ENCODE results near the gene GPC4. TPM values are rescaled to one million over a fixed set of nuclear protein-coding genes. Genes with fewer than 3 reads are reported as not detected.

The GPC4 gene
- total RNA-seq, 1 donor from 2014 or later = 64.6 TPM

DNA sequence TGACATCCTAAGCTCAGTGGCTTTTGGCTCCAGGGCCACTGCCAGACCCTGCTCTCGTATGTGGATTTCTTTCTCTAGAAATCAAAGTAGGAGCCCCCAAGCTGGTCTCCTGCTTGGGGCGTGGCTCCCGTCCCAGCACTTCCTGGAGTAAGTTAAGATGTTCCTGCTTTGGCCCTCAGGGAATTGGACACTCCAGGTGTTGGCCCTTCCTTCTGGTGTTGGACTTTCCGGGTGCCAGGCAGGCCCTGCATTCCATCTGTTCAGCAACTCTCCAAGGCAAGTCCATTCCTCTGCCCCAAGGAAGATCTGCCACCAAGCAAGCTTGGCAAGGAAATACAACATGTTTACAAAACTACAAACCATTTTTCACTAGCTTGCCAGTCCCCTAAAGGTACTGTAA lies 22.1 kb upstream of the GPC4 start:
- TF ChIP-seq, protein P1, sequence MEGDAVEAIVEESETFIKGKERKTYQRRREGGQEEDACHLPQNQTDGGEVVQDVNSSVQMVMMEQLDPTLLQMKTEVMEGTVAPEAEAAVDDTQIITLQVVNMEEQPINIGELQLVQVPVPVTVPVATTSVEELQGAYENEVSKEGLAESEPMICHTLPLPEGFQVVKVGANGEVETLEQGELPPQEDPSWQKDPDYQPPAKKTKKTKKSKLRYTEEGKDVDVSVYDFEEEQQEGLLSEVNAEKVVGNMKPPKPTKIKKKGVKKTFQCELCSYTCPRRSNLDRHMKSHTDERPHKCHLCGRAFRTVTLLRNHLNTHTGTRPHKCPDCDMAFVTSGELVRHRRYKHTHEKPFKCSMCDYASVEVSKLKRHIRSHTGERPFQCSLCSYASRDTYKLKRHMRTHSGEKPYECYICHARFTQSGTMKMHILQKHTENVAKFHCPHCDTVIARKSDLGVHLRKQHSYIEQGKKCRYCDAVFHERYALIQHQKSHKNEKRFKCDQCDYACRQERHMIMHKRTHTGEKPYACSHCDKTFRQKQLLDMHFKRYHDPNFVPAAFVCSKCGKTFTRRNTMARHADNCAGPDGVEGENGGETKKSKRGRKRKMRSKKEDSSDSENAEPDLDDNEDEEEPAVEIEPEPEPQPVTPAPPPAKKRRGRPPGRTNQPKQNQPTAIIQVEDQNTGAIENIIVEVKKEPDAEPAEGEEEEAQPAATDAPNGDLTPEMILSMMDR (IDR thresholded peaks at IDR 0.05) = no peak
- no peak for DNase-seq (ENCODE audit: low spot score)
- H3K9me3 Mint-ChIP-seq (ENCODE audit: low read depth) = no peaks in the 10 kb centered on the region
- no peak overlapping the region for H3K27ac Mint-ChIP-seq (ENCODE audit: unreplicated experiment)
- H3K27me3 Mint-ChIP-seq (ENCODE audit: low read depth) = no peaks in the 10 kb centered on the region
- no peak overlapping the region for H3K4me3 Mint-ChIP-seq (ENCODE audit: unreplicated experiment)
- no peaks in the 10 kb centered on the region for H3K4me1 Mint-ChIP-seq (ENCODE audit: low read depth)
- no peaks in the 10 kb centered on the region for H3K36me3 Mint-ChIP-seq (ENCODE audit: low read depth)

DNA sequence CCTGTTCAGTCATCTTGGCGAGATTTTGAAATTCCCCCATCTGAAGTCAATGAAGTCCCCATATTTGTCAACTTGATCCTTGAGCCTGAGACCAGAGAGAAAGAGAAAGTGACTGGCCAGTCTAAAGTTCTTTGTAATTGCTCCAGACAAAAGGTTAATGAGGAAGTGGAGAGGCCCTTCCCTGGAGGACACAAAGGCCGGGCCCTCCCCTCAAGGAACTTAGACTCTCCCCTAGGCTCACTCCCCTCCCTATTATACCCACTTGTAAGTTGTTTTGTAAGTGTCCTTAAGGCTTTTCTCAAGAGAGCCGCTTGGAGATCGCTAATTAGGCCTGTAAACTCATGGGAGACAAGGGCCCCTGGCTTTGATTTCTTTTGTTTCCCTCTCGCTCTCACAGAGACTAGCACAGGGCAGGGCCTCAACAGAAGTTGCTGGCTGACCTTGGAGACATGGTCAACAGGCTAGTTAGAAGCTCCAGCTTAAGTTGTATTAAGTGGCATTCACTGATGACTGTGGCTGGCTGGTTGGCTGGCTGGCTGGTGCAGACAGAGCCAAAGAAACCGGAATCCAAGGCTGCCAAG lies 20.3 kb upstream of the GPC4 start:
- Mint-ChIP-seq H3K4me3 (ENCODE audit: unreplicated experiment) (no peak overlapping the region), H3K27ac (ENCODE audit: unreplicated experiment) (no peak overlapping the region), H3K36me3 (ENCODE audit: low read depth) (no peaks in the 10 kb centered on the region), H3K4me1 (ENCODE audit: low read depth) (peaks cover 13% of the 10 kb centered on the region), H3K27me3 (ENCODE audit: low read depth) (no peaks in the 10 kb centered on the region), H3K9me3 (ENCODE audit: low read depth) (no peaks in the 10 kb centered on the region)
- TF ChIP-seq, protein P1 (IDR thresholded peaks at IDR 0.05) = no peak
- no peak for DNase-seq (ENCODE audit: low spot score)

DNA sequence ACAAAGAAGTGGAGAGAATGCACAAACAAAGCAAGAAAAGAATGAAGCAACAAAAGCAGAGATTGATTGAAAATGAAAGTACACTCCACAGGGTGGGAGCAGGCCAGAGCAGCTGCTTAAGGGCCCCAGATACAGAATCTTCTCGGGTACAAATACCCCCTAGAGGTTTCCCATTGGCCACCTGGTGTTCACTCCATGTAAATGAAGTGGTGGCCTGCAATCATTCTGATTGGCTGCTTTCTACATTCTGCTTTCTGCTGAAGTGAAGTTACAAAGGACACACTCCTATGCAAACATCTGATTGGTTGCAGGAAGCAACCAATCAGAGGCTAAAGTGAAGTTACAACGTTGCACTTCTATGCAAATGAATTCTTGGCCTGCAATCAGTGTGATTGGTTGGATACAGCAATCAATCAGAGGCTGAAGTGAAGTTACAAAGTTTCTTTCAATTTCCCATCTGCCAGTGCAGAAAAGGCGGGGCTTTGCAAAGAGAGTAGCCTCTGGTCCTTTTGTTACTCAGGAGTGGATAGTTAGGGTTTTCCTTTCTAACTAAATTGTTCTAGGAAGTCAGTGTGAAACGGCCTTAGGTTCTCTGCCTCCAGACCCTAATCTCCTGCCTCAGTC lies 19.0 kb upstream of the GPC4 start:
- Mint-ChIP-seq H3K9me3 (ENCODE audit: low read depth) (no peaks in the 10 kb centered on the region), H3K27ac (ENCODE audit: unreplicated experiment) (no peak overlapping the region), H3K36me3 (ENCODE audit: low read depth) (no peaks in the 10 kb centered on the region), H3K27me3 (ENCODE audit: low read depth) (no peaks in the 10 kb centered on the region), H3K4me1 (ENCODE audit: low read depth) (peaks cover 19% of the 10 kb centered on the region), H3K4me3 (ENCODE audit: unreplicated experiment) (no peak overlapping the region)
- TF ChIP-seq, protein P1 (IDR thresholded peaks at IDR 0.05) = peak; percentile 21
- no peak for DNase-seq (ENCODE audit: low spot score)

DNA sequence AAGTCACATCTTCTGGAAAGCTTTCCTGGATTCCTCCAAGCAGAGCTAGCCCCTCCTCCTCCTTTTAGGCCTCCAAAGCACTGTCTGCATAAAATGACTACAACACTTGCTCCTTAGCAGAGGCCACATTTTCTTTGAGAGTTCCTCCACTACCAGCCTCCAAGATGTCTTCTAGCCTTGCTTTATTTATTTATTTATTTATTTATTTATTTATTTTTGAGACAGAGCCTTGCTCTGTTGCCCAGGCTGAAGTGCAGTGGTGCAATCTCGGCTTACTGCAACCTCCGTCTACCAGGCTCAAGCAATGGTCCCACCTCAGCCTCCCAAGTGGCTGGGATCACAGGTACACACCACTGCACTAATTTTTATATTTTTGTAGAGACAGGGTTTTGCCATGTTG lies 4.6 kb upstream of the GPC4 start:
- Mint-ChIP-seq H3K27ac (ENCODE audit: unreplicated experiment) (no peak overlapping the region), H3K36me3 (ENCODE audit: low read depth) (no peaks in the 10 kb centered on the region), H3K4me3 (ENCODE audit: unreplicated experiment) (no peak overlapping the region), H3K9me3 (ENCODE audit: low read depth) (peaks cover 2% of the 10 kb centered on the region), H3K27me3 (ENCODE audit: low read depth) (no peaks in the 10 kb centered on the region), H3K4me1 (ENCODE audit: low read depth) (peaks cover 8% of the 10 kb centered on the region)
- DNase-seq (ENCODE audit: low spot score) = no peak
- TF ChIP-seq, protein P1 (IDR thresholded peaks at IDR 0.05) = no peak

DNA sequence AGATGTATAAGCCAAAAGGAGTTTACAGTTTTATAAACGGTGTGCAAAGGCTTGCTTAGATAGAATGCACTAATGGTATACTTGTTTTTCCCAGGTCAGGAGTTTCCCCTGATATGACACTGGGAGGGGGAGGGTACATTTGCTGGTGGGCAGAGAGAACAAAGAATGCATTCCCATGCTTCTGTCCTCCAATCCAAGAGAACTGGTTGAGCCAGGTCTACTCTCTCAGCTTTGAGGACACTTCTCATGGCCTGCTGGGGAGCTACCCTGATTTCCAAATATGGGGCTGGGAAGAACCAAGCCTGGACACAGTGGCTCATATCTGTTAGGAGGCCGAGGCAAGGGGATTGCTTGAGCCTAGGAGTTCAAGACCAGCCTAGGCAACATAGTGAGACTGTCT lies 3.3 kb upstream of the GPC4 start:
- H3K4me1 Mint-ChIP-seq (ENCODE audit: low read depth) = peaks cover 8% of the 10 kb centered on the region
- H3K27me3 Mint-ChIP-seq (ENCODE audit: low read depth) = no peaks in the 10 kb centered on the region
- no peak for DNase-seq (ENCODE audit: low spot score)
- H3K27ac Mint-ChIP-seq (ENCODE audit: unreplicated experiment) = no peak overlapping the region
- no peaks in the 10 kb centered on the region for H3K36me3 Mint-ChIP-seq (ENCODE audit: low read depth)
- peaks cover 2% of the 10 kb centered on the region for H3K9me3 Mint-ChIP-seq (ENCODE audit: low read depth)
- no peak overlapping the region for H3K4me3 Mint-ChIP-seq (ENCODE audit: unreplicated experiment)
- TF ChIP-seq, protein P1 (IDR thresholded peaks at IDR 0.05) = no peak

All from chondrocyte (in vitro differentiated cells).